ENCODE data around the gene MAB21L3.

MAB21L3 gene

GRCh38 chr1:116111524-116112021 lies 374 bp downstream of the MAB21L3 start:
- no peak for DNase-seq (ENCODE audit: low spot score)

- DNase-seq (ENCODE audit: low spot score), result no peak
Observed at GRCh38 chr1:116112388-116113140, 1.4 kb downstream of the MAB21L3 start.

- DNase-seq (ENCODE audit: low spot score), result no peak
Observed at GRCh38 chr1:116113615-116114014, 2.4 kb downstream of the MAB21L3 start.

GRCh38 chr1:116115476-116116439 lies 4.6 kb downstream of the MAB21L3 start:
- DNase-seq (ENCODE audit: low spot score), result peak; percentile 83

- DNase-seq (ENCODE audit: low spot score), result no peak
Observed at GRCh38 chr1:116118471-116118870, 7.3 kb downstream of the MAB21L3 start.

- no peak for DNase-seq (ENCODE audit: low spot score)
Observed at GRCh38 chr1:116119876-116120275, 8.7 kb downstream of the MAB21L3 start.

- peak; percentile 94 for DNase-seq (ENCODE audit: low spot score)
Observed at GRCh38 chr1:116122955-116123757, 12.0 kb downstream of the MAB21L3 start.

- DNase-seq (ENCODE audit: low spot score), result no peak
Observed at GRCh38 chr1:116123837-116124533, 12.8 kb downstream of the MAB21L3 start.

- DNase-seq (ENCODE audit: low spot score), result no peak
Observed at GRCh38 chr1:116125758-116126157, 14.6 kb downstream of the MAB21L3 start.

GRCh38 chr1:116126281-116126680 lies 15.1 kb downstream of the MAB21L3 start:
- DNase-seq (ENCODE audit: low spot score), result no peak

GRCh38 chr1:116127123-116127847 lies 16.1 kb downstream of the MAB21L3 start:
- no peak for DNase-seq (ENCODE audit: low spot score)

- no peak for DNase-seq (ENCODE audit: low spot score)
Observed at GRCh38 chr1:116127848-116128540, 16.8 kb downstream of the MAB21L3 start.

GRCh38 chr1:116128664-116129063 lies 17.5 kb downstream of the MAB21L3 start:
- no peak for DNase-seq (ENCODE audit: low spot score)

- no peak for DNase-seq (ENCODE audit: low spot score)
Observed at GRCh38 chr1:116129537-116129936, 18.3 kb downstream of the MAB21L3 start.

GRCh38 chr1:116130356-116130755 lies 19.2 kb downstream of the MAB21L3 start:
- DNase-seq (ENCODE audit: low spot score), result no peak

GRCh38 chr1:116131170-116131569 lies 20.0 kb downstream of the MAB21L3 start:
- DNase-seq (ENCODE audit: low spot score), result no peak

- no peak for DNase-seq (ENCODE audit: low spot score)
Observed at GRCh38 chr1:116131866-116132605, 20.8 kb downstream of the MAB21L3 start.

GRCh38 chr1:116133696-116134475 lies 22.7 kb downstream of the MAB21L3 start:
- no peak for DNase-seq (ENCODE audit: low spot score)

GRCh38 chr1:116134476-116134773 lies 23.2 kb downstream of the MAB21L3 start:
- no peak for DNase-seq (ENCODE audit: low spot score)
